A673 (cell line): Measurements from ENCODE around the gene IGLL1.

Experiments
- CTCF ChIP-seq: fragments of 300-800, 200-600 bp; sonication (generic); conservative IDR thresholded peaks from 2 replicates; pipeline ENCODE4 v1.5.1; 2017; ENCODE audit warnings: low read depth, mild to moderate bottlenecking, antibody characterized with exemption, low read length, moderate library complexity, mixed read lengths
- EZH2 ChIP-seq: fragments of 200-600 bp; sonication (generic); IDR thresholded peaks from 2 replicates; pipeline ENCODE4 v1.6.1; 2017; ENCODE audit warnings: borderline replicate concordance, low read depth, mild to moderate bottlenecking, mixed read lengths, antibody characterized with exemption, low read length; ENCODE audit not compliant: poor library complexity, severe bottlenecking

- TF ChIP-seq CTCF (no peak), EZH2 (no peak)
These were observed 18.9 kb upstream of the IGLL1 start for GRCh38 chr22:23598805-23599518.
